Stimulated activated naive CD8-positive, alpha-beta T cell treated with anti-CD3 and anti-CD28 coated beads, Interleukin-15, Interleukin-2, amounts not matched to agents 100 ng/mL and 50 ng/mL, for 24 hours (primary cell): Measurements from ENCODE around the gene SH3RF3.

Experiments used
- H3K27ac Mint-ChIP-seq: one replicate; pipeline ENCODE4 v1.8.0; 2021; ENCODE audit warnings: mild to moderate bottlenecking, mixed read lengths
- H3K27me3 Mint-ChIP-seq: one replicate; pipeline ENCODE4 v1.8.0; 2021; ENCODE audit warnings: mixed read lengths
- H3K36me3 Mint-ChIP-seq: one replicate; pipeline ENCODE4 v1.8.0; 2021; ENCODE audit warnings: low read depth, mixed read lengths
- H3K4me1 Mint-ChIP-seq: one replicate; pipeline ENCODE4 v1.8.0; 2021; ENCODE audit warnings: low read depth, mixed read lengths
- H3K4me3 Mint-ChIP-seq: one replicate; pipeline ENCODE4 v1.8.0; 2021; ENCODE audit warnings: mild to moderate bottlenecking, mixed read lengths
- H3K9me3 Mint-ChIP-seq: one replicate; pipeline ENCODE4 v1.8.0; 2021; ENCODE audit warnings: mixed read lengths

Gene SH3RF3

DNA sequence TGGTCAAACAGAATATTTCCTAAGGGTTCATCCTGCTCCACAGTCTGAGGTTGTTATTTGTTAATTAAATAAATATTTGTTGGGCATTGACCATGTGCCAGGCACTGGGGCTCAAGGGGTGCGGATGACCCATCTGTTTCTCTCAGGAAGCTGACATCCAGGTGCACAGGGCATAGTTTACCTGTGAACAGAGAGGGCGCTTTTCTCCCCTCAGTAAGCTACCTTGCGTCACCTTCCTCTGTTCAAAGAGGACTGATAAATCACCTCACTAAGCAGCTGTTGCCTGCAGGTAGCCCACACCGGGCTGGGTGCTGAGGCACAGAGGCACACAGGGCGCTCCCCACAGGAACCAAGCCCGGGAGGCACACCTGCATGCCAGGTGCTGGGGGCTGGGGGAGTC lies 41.6 kb downstream of the SH3RF3 start:
- no peaks in the 10 kb centered on the region for H3K36me3 Mint-ChIP-seq
- H3K9me3 Mint-ChIP-seq: peaks cover 5% of the 10 kb centered on the region
- peaks cover 23% of the 10 kb centered on the region for H3K4me1 Mint-ChIP-seq
- H3K4me3 Mint-ChIP-seq: no peak overlapping the region
- no peak overlapping the region for H3K27ac Mint-ChIP-seq
- H3K27me3 Mint-ChIP-seq: no peaks in the 10 kb centered on the region

DNA sequence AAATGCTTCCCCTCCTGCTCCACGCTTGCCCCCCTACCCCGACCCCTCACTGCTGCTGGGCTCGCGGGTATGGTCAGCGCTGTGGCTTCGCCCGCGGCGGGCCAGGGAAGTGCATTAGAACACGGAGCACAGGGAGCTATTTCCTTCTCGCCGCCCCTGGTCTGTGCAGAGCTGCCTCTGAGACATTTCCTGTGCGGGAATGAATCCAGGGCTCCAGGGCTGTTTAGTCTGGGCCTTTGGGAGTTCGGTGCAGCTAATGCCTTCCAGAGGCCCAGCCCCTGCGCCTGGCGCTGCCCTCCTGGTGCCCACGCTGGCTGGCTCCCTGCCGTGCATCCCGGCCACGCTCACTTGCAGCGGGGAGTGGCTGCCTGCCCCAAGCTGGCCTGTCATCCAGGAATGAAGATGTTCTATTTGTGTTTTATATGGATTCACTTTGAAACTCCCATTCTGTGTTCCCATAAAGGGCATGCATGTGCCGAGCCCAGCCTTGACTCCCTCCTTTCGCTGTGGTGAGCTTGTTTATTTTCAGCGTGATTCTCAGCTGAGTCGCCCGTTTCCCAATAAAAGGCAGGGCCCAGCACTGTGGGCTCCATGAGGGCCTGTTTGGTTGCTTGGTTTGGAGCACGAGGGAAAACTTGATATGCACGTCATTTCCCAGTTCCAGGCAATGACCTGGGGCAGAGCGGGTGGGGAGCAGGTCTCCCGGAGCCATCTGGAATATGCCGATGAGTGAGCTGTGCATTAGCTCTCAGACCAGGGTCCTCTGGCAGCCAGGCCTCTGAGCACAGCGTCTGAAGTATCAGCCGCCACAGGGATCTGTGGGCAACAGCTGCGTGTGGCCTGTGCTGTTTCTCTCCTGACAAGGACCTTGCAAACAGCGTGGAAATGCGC lies 42.7 kb downstream of the SH3RF3 start:
- Mint-ChIP-seq H3K36me3 (no peaks in the 10 kb centered on the region), H3K4me1 (peaks cover 26% of the 10 kb centered on the region), H3K9me3 (peaks cover 5% of the 10 kb centered on the region), H3K27ac (no peak overlapping the region), H3K4me3 (no peak overlapping the region), H3K27me3 (no peaks in the 10 kb centered on the region)

DNA sequence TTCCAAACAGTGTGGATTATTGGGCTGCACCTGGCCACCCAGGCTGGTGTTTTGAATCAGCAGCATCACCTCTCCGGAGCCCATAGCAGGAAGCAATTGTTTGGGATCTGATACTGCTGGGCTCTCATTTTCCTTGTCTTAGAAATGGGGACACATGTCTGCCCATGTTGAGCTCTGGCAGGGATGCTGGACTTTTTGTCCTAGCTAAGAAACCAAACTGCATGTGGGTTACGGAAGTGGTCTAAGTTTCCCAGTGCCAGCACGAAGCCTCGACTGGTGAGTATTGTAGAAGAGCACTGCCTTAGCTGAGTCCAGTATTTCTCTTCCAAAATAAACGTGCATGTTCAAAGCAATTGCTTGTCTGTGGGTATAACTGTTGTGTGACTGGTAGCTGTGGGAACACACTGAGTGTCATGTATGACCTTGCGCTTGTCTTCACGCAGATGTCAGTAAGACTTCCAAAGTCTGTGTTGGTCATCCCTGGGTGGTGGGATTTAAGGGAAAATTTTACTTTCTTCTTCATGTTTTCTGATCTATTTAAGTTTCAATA lies 43.6 kb downstream of the SH3RF3 start:
- Mint-ChIP-seq H3K9me3 (peaks cover 5% of the 10 kb centered on the region), H3K36me3 (no peaks in the 10 kb centered on the region), H3K4me3 (no peak overlapping the region), H3K27ac (no peak overlapping the region), H3K4me1 (peaks cover 26% of the 10 kb centered on the region), H3K27me3 (no peaks in the 10 kb centered on the region)

DNA sequence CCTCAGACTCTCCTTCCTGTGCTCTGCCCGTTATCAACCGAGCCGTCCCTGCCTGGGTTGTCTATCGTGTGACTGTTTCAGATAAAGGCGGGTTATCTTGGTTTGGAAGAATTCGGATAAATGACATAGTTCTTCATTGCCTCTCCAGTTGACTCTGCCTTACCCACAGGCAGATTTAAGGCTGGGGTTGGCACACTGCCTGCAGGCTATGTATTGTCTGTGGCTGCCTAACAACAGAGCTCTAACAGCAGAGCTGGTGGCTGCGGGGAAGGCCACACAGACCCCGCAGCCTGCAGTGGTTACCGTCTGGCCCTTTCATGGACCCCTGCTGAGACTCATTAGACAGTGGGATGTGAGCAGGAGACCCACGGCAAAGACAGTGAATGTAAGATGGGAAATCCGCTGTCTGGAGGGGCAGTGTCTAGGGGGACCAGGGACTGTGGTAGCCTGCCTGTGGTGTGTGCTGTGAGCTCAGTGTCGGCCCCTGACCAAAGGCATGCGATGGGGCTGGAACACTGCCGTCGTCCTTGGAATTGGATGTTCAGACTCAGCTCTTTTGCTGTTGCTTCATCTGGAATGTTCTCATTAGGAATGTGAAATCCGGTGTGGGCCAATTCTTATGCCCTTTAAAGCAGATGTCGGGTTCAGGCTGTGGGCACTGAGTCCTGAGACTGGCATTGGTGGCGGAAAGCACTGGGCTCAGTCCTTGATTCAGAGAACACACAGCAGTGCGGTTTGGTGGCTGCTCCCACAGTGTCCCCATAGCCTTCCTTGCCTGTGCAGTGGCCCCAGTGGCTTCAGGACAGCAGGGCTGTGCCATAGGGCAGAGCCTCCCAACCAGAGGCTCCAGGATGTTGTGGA lies 44.5 kb downstream of the SH3RF3 start:
- Mint-ChIP-seq H3K36me3 (no peaks in the 10 kb centered on the region), H3K4me3 (no peak overlapping the region), H3K9me3 (no peaks in the 10 kb centered on the region), H3K4me1 (peaks cover 26% of the 10 kb centered on the region), H3K27ac (peak overlapping the region; percentile 40), H3K27me3 (no peaks in the 10 kb centered on the region)

- H3K9me3 Mint-ChIP-seq: no peaks in the 10 kb centered on the region
- H3K4me3 Mint-ChIP-seq: no peak overlapping the region
- no peaks in the 10 kb centered on the region for H3K27me3 Mint-ChIP-seq
- peak overlapping the region; percentile 40 for H3K27ac Mint-ChIP-seq
- no peaks in the 10 kb centered on the region for H3K36me3 Mint-ChIP-seq
- H3K4me1 Mint-ChIP-seq: peaks cover 26% of the 10 kb centered on the region
These were observed 45.2 kb downstream of the SH3RF3 start for GRCh38 chr2:109174214-109174613.

DNA sequence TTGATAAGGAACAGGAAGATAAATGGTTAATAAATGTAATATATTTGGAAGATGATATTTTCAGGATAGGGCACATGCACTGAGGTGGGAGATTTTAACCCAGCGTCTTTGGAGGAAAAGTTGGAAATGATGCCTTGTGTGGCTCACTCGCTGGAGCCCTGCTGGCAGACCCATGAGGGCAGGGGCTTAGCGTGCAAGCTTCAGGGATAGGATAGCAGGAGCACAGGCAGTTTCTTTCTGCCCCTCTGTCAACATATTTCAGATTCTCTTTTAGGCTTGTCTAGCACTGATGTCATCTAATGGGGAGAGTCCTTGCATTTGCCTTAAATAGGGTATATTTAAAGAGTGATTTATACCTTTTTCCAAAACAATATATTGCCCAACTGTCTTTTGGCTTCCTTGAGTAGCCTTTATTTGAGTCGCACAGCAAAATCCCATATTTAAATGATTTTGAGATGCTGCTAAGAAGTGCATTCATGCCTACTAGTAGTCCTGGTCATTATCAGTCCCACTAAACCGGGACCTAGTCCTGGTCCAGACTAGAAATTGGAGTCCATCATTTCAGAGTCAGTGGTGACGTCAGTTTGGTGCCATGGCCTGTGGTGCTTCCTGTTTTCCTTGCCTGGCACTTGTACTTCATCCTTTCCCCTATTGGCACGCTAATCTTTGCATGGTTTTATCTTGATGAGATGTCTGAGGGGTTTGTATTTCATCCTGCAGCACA lies 45.8 kb downstream of the SH3RF3 start:
- no peak overlapping the region for H3K27ac Mint-ChIP-seq

DNA sequence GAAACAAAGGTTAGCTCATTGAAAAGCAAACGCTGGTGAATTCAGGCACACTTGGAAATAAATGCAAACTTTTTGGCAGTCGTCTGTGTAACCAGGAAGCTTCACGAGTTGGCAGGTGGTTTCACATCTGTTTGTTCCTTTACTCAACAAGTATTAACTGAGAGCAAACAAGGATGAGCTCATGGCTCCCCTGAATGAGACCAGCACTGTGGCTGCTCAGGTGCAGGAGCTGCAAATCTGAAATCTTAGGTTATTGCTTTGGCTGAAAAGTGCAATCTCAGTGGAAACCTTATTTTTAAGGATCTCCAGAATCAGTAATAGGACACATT lies 46.3 kb downstream of the SH3RF3 start:
- Mint-ChIP-seq H3K27me3 (no peaks in the 10 kb centered on the region), H3K4me1 (peaks cover 26% of the 10 kb centered on the region), H3K9me3 (peaks cover 4% of the 10 kb centered on the region), H3K4me3 (no peak overlapping the region), H3K36me3 (no peaks in the 10 kb centered on the region), H3K27ac (no peak overlapping the region)

More for the DNA sequence above, 45.8 kb downstream of the SH3RF3 start:
- no peaks in the 10 kb centered on the region for H3K27me3 Mint-ChIP-seq
- H3K4me3 Mint-ChIP-seq: no peak overlapping the region
- no peaks in the 10 kb centered on the region for H3K36me3 Mint-ChIP-seq
- peaks cover 26% of the 10 kb centered on the region for H3K4me1 Mint-ChIP-seq
- H3K9me3 Mint-ChIP-seq: no peaks in the 10 kb centered on the region

DNA sequence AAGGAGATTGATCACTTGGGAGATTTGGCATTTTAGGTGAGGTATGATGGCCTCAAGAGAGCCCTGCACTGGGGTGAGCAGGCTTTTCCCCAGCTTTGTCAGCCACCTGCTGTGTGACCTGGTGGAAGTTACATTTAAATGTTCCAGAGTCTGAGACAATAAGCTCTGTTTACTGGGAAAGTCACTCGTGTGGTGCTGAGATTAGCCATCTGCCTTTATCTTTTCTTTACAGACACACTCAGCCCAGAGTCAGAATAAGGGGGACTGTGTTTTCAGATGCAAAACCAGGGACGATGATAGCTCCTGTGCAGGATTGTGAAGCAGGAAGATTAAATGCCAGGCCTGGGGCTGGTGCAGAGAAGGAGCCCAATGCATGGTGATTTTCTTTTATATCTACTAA lies 47.9 kb downstream of the SH3RF3 start:
- Mint-ChIP-seq H3K27me3 (no peaks in the 10 kb centered on the region), H3K36me3 (no peaks in the 10 kb centered on the region), H3K27ac (no peak overlapping the region)

DNA sequence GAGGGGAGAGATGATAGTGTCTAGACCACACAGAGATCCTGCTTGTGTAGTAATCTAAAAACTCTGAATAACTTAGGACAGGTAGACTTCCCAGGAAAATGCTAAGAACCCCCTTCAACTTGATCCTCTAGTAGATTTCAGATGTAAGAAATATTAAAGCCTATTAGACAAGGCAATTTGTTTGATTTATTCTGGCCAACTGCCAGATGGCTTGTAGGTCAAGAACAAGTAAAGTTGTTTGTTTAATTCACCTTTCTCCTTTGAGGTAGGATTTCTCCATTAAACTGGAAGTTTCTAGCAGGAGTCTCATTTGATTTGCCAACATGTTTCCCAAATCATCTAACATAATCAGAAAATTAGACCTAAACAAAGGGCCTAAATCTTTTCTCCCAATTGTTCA lies 48.6 kb downstream of the SH3RF3 start:
- Mint-ChIP-seq H3K4me3 (no peak overlapping the region), H3K4me1 (peaks cover 24% of the 10 kb centered on the region), H3K27ac (no peak overlapping the region), H3K27me3 (no peaks in the 10 kb centered on the region), H3K9me3 (peaks cover 8% of the 10 kb centered on the region), H3K36me3 (no peaks in the 10 kb centered on the region)

More for the DNA sequence above, 47.9 kb downstream of the SH3RF3 start:
- H3K4me3 Mint-ChIP-seq: no peak overlapping the region
- peaks cover 26% of the 10 kb centered on the region for H3K4me1 Mint-ChIP-seq
- H3K9me3 Mint-ChIP-seq: peaks cover 8% of the 10 kb centered on the region

DNA sequence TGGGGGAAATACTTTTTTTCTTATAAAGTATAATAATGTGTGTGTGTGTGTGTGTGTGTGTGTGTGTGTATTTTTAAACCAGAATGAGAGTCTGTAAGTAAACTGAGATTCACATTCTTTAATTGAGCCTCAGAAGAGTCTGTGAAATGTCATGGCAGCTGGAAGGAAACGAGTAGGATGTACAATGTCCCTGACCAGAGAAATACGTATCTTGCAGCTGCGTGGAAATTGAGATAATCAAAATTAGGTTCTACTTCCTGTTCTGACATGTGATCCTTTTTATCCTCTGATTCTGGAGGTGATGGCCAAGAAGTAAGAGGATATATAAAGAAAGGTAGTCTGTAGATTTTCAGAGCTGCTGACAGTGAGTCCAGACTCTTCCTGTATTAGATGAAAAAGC lies 50.0 kb downstream of the SH3RF3 start:
- Mint-ChIP-seq H3K4me1 (peaks cover 11% of the 10 kb centered on the region), H3K27me3 (no peaks in the 10 kb centered on the region), H3K27ac (no peak overlapping the region), H3K4me3 (no peak overlapping the region), H3K9me3 (peaks cover 8% of the 10 kb centered on the region), H3K36me3 (no peaks in the 10 kb centered on the region)

DNA sequence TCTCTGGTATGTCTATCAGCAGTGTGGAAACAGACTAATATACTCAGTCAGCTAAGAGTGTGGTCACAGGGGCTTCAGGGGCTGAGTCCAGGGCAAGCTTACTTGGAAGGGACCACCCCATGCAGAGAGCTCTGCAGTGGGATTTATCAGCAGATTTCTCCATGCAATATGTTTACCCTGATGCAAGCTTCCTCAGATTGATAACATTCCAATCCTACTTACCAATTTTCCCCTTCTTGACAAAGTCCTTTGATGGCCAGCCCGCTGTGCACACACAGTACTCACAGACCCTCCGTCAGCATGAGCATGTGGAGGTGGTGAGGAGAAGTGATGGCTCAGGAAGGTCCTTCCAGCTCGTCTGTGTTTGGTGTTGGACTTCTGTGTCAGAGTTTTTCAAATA lies 51.8 kb downstream of the SH3RF3 start:
- H3K4me1 Mint-ChIP-seq: peaks cover 3% of the 10 kb centered on the region
- H3K27ac Mint-ChIP-seq: no peak overlapping the region
- no peaks in the 10 kb centered on the region for H3K36me3 Mint-ChIP-seq
- no peak overlapping the region for H3K4me3 Mint-ChIP-seq
- peaks cover 8% of the 10 kb centered on the region for H3K9me3 Mint-ChIP-seq
- H3K27me3 Mint-ChIP-seq: no peaks in the 10 kb centered on the region

- Mint-ChIP-seq H3K9me3 (peaks cover 8% of the 10 kb centered on the region), H3K4me3 (no peak overlapping the region), H3K27me3 (no peaks in the 10 kb centered on the region), H3K4me1 (no peaks in the 10 kb centered on the region), H3K27ac (no peak overlapping the region), H3K36me3 (no peaks in the 10 kb centered on the region)
These were observed 53.4 kb downstream of the SH3RF3 start for GRCh38 chr2:109182426-109182825.

DNA sequence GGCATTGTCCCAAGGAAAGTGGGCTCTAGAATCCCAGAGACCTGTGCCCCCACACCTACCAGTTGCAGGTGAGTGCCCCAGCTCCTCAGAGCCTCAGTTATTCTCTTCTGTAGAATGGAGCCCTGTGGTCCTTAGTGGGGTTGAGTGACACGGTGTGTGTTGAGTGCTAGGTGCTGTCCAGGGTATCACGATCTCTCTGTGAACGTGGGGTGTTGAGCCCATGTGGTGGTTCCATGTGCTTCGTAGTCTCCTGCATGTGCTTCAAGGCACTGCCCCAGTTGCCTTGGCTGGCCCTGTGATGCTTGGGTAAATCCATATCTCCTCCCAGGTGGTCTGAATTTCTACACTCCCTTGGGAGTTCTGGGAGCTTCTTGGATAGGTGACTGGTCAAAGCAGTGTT lies 54.9 kb downstream of the SH3RF3 start:
- Mint-ChIP-seq H3K4me1 (no peaks in the 10 kb centered on the region), H3K9me3 (peaks cover 8% of the 10 kb centered on the region), H3K27me3 (no peaks in the 10 kb centered on the region), H3K4me3 (no peak overlapping the region), H3K27ac (no peak overlapping the region), H3K36me3 (no peaks in the 10 kb centered on the region)

DNA sequence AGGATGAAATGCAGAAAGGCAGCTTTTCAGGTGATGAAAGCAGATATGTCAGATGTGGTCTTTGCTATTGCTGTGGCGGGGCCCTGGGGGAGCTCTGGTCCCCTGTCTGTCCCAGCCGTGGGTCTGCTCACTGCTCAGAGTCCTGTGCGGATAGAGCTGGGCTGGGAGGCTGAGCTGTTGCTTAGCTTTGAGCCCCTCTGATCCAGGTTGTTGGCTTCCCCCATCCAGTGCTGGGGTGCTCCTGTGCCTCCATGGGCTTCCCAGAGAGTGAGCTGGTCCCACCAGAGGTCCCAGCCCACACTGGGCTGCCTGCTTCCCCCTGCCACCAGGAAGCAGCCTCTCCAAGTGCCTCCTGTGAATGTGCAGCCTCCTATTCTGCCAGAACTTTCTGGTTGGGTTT lies 55.4 kb downstream of the SH3RF3 start:
- Mint-ChIP-seq H3K4me3 (no peak overlapping the region), H3K27ac (no peak overlapping the region), H3K27me3 (no peaks in the 10 kb centered on the region), H3K36me3 (no peaks in the 10 kb centered on the region), H3K9me3 (peaks cover 8% of the 10 kb centered on the region), H3K4me1 (no peaks in the 10 kb centered on the region)

GRCh38 chr2:109185338-109185737 lies 56.3 kb downstream of the SH3RF3 start:
- Mint-ChIP-seq H3K4me1 (no peaks in the 10 kb centered on the region), H3K27me3 (no peaks in the 10 kb centered on the region), H3K9me3 (peaks cover 4% of the 10 kb centered on the region), H3K4me3 (no peak overlapping the region), H3K27ac (no peak overlapping the region), H3K36me3 (no peaks in the 10 kb centered on the region)
